A673 (cell line): ENCODE measurements around the gene ITGB4.
"Not testable (repeated sequence)": the region's sequence is repeated elsewhere in the genome, so short reads cannot be mapped to it uniquely, and the experiment has no call there.

ENCODE experiments used
- EZH2 ChIP-seq: fragments of 200-600 bp; sonication (generic); IDR thresholded peaks from 2 replicates; pipeline ENCODE4 v1.6.1; 2017; ENCODE audit warnings: borderline replicate concordance, low read depth, mild to moderate bottlenecking, mixed read lengths, antibody characterized with exemption, low read length; ENCODE audit not compliant: poor library complexity, severe bottlenecking
- TF ChIP-seq, protein P1 (sequence below): fragments of 300-800, 200-600 bp; sonication (generic); conservative IDR thresholded peaks from 2 replicates; pipeline ENCODE4 v1.5.1; 2017; ENCODE audit warnings: low read depth, mild to moderate bottlenecking, antibody characterized with exemption, low read length, moderate library complexity, mixed read lengths

DNA sequence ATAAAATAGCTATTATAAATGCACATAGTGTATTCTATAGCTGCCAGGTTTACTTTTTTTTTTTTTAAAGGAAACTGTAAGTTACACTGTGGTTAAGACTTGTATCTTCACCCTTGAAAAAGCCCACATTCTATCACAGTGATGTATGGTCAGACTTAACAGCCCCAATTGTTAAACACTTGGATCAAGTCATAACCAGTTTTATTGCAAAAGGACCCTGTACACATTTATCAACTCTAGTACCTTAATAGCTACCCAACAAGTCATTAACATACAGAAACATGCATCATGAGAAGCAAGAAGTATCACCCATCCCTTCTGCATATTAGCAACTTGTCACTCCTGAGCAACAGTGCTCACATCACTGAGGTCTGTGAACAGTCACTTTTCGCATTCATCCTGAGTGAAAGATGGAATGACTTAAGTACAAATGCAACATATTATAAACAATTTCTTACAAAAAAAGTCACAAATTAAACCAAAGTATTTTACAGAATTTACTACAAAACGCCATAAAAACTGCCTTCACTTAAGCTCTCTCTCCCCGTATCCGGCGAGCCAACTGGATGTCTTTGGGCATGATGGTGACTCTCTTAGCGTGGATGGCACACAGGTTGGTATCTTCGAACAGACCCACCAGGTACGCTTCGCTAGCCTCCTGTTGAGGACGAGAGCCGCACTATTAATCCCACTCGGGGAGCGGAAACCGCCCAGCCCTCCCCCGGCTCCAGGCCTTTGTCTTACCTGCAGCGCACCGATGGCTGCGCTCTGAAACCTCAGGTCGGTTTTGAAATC, 57.0 kb downstream of the ITGB4 start:
- TF ChIP-seq, protein P1, sequence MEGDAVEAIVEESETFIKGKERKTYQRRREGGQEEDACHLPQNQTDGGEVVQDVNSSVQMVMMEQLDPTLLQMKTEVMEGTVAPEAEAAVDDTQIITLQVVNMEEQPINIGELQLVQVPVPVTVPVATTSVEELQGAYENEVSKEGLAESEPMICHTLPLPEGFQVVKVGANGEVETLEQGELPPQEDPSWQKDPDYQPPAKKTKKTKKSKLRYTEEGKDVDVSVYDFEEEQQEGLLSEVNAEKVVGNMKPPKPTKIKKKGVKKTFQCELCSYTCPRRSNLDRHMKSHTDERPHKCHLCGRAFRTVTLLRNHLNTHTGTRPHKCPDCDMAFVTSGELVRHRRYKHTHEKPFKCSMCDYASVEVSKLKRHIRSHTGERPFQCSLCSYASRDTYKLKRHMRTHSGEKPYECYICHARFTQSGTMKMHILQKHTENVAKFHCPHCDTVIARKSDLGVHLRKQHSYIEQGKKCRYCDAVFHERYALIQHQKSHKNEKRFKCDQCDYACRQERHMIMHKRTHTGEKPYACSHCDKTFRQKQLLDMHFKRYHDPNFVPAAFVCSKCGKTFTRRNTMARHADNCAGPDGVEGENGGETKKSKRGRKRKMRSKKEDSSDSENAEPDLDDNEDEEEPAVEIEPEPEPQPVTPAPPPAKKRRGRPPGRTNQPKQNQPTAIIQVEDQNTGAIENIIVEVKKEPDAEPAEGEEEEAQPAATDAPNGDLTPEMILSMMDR, result not testable (repeated sequence)
- TF ChIP-seq EZH2, result not testable (repeated sequence)
